K562 (cell line): Measurements from ENCODE around the gene S100A7A. TPM values are rescaled to one million over a fixed set of nuclear protein-coding genes. Genes with fewer than 3 reads are reported as not detected.

Experiments
- ADNP ChIP-seq: fragments of 200-800 bp; sonication (Bioruptor generic); IDR thresholded peaks from 2 replicates; pipeline ENCODE4 v1.6.1; 2016; ENCODE audit warnings: missing genetic modification characterization, missing compliant biosample characterization
- ARID1B ChIP-seq: fragments of 450-650 bp; IDR thresholded peaks from 2 replicates; pipeline ENCODE4 v1.6.1; 2016; ENCODE audit warnings: antibody characterized with exemption, mild to moderate bottlenecking, inconsistent platforms
- CCNT2 ChIP-seq: IDR thresholded peaks from 2 replicates; pipeline ENCODE4 v1.6.1; 2011; ENCODE audit warnings: borderline replicate concordance, low read depth, mild to moderate bottlenecking, moderate library complexity, mixed read lengths, low read length; ENCODE audit not compliant: insufficient read length; ENCODE audit errors: extremely low read depth
- JUN ChIP-seq, 2 experiments: sonication (generic) in 1 of 2; formaldehyde crosslinking in 1 of 2; IDR thresholded peaks; 2 replicates each; pipeline versions ENCODE4 v1.6.1 to v1.8.0; 2012 to 2022; ENCODE audit warnings: borderline replicate concordance in 2 of 2, mild to moderate bottlenecking in 2 of 2, improper control_type of control experiment in 1 of 2, low read depth in 1 of 2, low read length in 1 of 2, missing genetic modification reagents in 1 of 2
- TRIM28 ChIP-seq: fragments of 450-650 bp; IDR thresholded peaks from 2 replicates; pipeline ENCODE4 v1.6.1; 2017
- ZKSCAN8 ChIP-seq: fragments of 200-800 bp; sonication (Bioruptor generic); IDR thresholded peaks from 2 replicates; pipeline ENCODE4 v1.6.1; 2016; ENCODE audit warnings: missing genetic modification characterization, missing compliant biosample characterization
- ZNF23 ChIP-seq: fragments of 250-450 bp; sonication (Bioruptor Pico); IDR thresholded peaks from 2 replicates; pipeline ENCODE4 v1.4.0; 2020; ENCODE audit warnings: mild to moderate bottlenecking
- ZNF699 ChIP-seq: fragments of 250-450 bp; sonication (Bioruptor Pico); IDR thresholded peaks from 2 replicates; pipeline ENCODE4 v1.8.0; 2021; ENCODE audit warnings: mild to moderate bottlenecking, moderate library complexity; ENCODE audit not compliant: insufficient replicate concordance
- polyA plus RNA-seq, 8 experiments: library from polyadenylated mRNA; depleted of rRNA in 4 of 8; stranded (reverse) in 5 of 8; unstranded in 3 of 8; fragments of >200 nt; fragmentation: Nextera tagmentation in 2 of 8; fragmentation: Illumina TruSeq in 1 of 8; extraction: Ambion mirVana in 2 of 8; extraction: Trizol in 1 of 8; gene quantifications; 2 replicates each; pipeline versions ENCODE4 v1.2.1 to v1.2.3, GENCODE V29; 2011 to 2014; ENCODE audit warnings: inconsistent platforms in 1 of 8, missing spikeins in 1 of 8
- total RNA-seq, 7 experiments: library from RNA; depleted of rRNA in 6 of 7; stranded (reverse); fragments of >200 nt in 6 of 7; fragmentation: Illumina TruSeq in 2 of 7; extraction: Trizol in 2 of 7; gene quantifications; 2 replicates each; pipeline versions ENCODE4 v1.2.1 to v1.2.3, GENCODE V29; 2011 to 2021; ENCODE audit warnings: low replicate concordance in 1 of 7
- TF ChIP-seq, protein P1 (sequence below): fragments of 150-350 bp; IDR thresholded peaks from 2 replicates; pipeline ENCODE4 v1.6.1; 2014; ENCODE audit warnings: low read depth, mild to moderate bottlenecking, low read length, borderline replicate concordance
- TF ChIP-seq, protein P2 (sequence below): fragments of 200-800 bp; sonication (Bioruptor generic); IDR thresholded peaks from 2 replicates; pipeline ENCODE4 v1.6.1; 2017; ENCODE audit warnings: missing genetic modification characterization, missing compliant biosample characterization
- TF ChIP-seq, protein P3 (sequence below): IDR thresholded peaks from 3 replicates; pipeline ENCODE4 v1.6.1; 2011; ENCODE audit warnings: borderline replicate concordance, mild to moderate bottlenecking, moderate library complexity; ENCODE audit not compliant: insufficient read length; ENCODE audit errors: extremely low read depth
- TF ChIP-seq, protein P4 (sequence below): fragments of 450-650 bp; IDR thresholded peaks from 2 replicates; pipeline ENCODE4 v1.6.1; 2017; ENCODE audit warnings: antibody characterized with exemption

The S100A7A gene
- total and polyA plus RNA-seq, 9 of the 15 experiments (the other 6 are each of a cell fraction or from before 2014, with no cell fraction given) = not detected

DNA sequence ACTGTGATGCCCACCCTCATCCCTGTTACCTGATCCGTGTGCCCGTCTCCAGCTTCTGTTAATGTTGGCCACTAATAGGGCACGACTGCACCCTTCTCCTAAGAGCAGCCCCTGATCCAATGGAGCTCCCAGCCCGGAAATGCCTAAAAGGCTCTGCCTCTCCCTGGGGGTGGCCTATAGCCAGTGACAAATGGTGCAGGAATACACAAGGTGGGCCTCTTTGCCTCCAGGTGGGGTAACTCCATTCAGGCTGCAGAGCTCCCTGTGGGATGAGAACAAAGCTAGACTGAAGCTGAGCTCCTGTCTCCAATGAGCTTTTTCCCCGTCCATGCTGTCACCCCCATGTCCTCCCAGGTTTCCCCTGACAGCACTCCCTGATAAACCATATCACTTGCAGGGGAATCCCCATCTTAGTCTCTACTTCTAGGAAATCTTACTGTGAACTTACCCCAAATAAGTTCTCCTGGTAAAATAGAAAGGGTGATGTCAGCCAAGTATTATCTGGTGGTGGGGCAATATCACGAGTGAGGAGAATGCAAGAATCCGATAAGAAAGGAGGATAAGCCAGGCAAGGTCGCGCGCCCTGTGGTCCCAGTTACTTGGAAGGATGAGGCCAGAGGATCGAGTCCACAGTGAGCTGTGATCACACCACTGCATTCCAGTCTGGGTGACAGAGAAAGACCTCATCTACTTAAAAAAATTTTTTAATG is 18.6 kb downstream of the S100A7A start (continued):
- TF ChIP-seq, protein P1, sequence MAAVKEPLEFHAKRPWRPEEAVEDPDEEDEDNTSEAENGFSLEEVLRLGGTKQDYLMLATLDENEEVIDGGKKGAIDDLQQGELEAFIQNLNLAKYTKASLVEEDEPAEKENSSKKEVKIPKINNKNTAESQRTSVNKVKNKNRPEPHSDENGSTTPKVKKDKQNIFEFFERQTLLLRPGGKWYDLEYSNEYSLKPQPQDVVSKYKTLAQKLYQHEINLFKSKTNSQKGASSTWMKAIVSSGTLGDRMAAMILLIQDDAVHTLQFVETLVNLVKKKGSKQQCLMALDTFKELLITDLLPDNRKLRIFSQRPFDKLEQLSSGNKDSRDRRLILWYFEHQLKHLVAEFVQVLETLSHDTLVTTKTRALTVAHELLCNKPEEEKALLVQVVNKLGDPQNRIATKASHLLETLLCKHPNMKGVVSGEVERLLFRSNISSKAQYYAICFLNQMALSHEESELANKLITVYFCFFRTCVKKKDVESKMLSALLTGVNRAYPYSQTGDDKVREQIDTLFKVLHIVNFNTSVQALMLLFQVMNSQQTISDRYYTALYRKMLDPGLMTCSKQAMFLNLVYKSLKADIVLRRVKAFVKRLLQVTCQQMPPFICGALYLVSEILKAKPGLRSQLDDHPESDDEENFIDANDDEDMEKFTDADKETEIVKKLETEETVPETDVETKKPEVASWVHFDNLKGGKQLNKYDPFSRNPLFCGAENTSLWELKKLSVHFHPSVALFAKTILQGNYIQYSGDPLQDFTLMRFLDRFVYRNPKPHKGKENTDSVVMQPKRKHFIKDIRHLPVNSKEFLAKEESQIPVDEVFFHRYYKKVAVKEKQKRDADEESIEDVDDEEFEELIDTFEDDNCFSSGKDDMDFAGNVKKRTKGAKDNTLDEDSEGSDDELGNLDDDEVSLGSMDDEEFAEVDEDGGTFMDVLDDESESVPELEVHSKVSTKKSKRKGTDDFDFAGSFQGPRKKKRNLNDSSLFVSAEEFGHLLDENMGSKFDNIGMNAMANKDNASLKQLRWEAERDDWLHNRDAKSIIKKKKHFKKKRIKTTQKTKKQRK = no peak
- TF ChIP-seq ZNF23 (CRISPR knock-in tag) (no peak), ARID1B (peak; percentile 89), TRIM28 (no peak), CCNT2 (peak; percentile 40), ZKSCAN8 (CRISPR knock-in tag) (no peak), ADNP (tag) (peak; percentile 94), ZNF699 (no peak), JUN (IDR thresholded peaks at IDR 0.05; ENCODE audit: borderline replicate concordance, low read depth, low read length) (peak; percentile 82), JUN (CRISPR knock-in tag; IDR thresholded peaks at IDR 0.05; ENCODE audit: borderline replicate concordance) (no peak)
- TF ChIP-seq, protein P2, sequence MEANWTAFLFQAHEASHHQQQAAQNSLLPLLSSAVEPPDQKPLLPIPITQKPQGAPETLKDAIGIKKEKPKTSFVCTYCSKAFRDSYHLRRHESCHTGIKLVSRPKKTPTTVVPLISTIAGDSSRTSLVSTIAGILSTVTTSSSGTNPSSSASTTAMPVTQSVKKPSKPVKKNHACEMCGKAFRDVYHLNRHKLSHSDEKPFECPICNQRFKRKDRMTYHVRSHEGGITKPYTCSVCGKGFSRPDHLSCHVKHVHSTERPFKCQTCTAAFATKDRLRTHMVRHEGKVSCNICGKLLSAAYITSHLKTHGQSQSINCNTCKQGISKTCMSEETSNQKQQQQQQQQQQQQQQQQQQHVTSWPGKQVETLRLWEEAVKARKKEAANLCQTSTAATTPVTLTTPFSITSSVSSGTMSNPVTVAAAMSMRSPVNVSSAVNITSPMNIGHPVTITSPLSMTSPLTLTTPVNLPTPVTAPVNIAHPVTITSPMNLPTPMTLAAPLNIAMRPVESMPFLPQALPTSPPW (CRISPR knock-in tag) = peak; percentile 33; the same call in 1 of the 2 replicates
- TF ChIP-seq, protein P3, sequence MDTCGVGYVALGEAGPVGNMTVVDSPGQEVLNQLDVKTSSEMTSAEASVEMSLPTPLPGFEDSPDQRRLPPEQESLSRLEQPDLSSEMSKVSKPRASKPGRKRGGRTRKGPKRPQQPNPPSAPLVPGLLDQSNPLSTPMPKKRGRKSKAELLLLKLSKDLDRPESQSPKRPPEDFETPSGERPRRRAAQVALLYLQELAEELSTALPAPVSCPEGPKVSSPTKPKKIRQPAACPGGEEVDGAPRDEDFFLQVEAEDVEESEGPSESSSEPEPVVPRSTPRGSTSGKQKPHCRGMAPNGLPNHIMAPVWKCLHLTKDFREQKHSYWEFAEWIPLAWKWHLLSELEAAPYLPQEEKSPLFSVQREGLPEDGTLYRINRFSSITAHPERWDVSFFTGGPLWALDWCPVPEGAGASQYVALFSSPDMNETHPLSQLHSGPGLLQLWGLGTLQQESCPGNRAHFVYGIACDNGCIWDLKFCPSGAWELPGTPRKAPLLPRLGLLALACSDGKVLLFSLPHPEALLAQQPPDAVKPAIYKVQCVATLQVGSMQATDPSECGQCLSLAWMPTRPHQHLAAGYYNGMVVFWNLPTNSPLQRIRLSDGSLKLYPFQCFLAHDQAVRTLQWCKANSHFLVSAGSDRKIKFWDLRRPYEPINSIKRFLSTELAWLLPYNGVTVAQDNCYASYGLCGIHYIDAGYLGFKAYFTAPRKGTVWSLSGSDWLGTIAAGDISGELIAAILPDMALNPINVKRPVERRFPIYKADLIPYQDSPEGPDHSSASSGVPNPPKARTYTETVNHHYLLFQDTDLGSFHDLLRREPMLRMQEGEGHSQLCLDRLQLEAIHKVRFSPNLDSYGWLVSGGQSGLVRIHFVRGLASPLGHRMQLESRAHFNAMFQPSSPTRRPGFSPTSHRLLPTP = peak; percentile 78
- TF ChIP-seq, protein P4, sequence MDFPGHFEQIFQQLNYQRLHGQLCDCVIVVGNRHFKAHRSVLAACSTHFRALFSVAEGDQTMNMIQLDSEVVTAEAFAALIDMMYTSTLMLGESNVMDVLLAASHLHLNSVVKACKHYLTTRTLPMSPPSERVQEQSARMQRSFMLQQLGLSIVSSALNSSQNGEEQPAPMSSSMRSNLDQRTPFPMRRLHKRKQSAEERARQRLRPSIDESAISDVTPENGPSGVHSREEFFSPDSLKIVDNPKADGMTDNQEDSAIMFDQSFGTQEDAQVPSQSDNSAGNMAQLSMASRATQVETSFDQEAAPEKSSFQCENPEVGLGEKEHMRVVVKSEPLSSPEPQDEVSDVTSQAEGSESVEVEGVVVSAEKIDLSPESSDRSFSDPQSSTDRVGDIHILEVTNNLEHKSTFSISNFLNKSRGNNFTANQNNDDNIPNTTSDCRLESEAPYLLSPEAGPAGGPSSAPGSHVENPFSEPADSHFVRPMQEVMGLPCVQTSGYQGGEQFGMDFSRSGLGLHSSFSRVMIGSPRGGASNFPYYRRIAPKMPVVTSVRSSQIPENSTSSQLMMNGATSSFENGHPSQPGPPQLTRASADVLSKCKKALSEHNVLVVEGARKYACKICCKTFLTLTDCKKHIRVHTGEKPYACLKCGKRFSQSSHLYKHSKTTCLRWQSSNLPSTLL = 0 out of 2 replicates have a peak, but pooled peaks have one; percentile 33
